ENCODE data around the gene CCDC30.
"Not testable (repeated sequence)": the region's sequence is repeated elsewhere in the genome, so short reads cannot be mapped to it uniquely, and the experiment has no call there.

The CCDC30 gene

GRCh38 chr1:42453386-42453785 lies 9.7 kb upstream of the CCDC30 start:
- DNase-seq, result no peak

- DNase-seq, result no peak
These were observed 8.7 kb upstream of the CCDC30 start for GRCh38 chr1:42454403-42454802.

GRCh38 chr1:42456010-42456753 lies 6.9 kb upstream of the CCDC30 start, which contains the start of the genes PPCS and ZMYND12:
PPCS (plus strand) TSS chr1:42456543; CDS start chr1:42456566, 23 bp downstream.
ZMYND12 (minus strand) TSS chr1:42456022; CDS start chr1:42455997, 25 bp downstream.
- peak; percentile 87 to 92 (median 89) for DNase-seq

- DNase-seq, result peak; percentile 66 to 77 (median 71)
These were observed 6.4 kb upstream of the CCDC30 start for GRCh38 chr1:42456754-42457089.

- no peak for DNase-seq
These were observed 1.9 kb upstream of the CCDC30 start for GRCh38 chr1:42461196-42461595.

- DNase-seq, result no peak
These were observed 835 bp downstream of the CCDC30 start for GRCh38 chr1:42463921-42464320.

- DNase-seq, result no peak
These were observed 2.9 kb downstream of the CCDC30 start for GRCh38 chr1:42466030-42466429.

- DNase-seq, result no peak
These were observed 6.6 kb downstream of the CCDC30 start for GRCh38 chr1:42469727-42470126.

- DNase-seq, result no peak
These were observed 13.5 kb downstream of the CCDC30 start for GRCh38 chr1:42476605-42477004.

GRCh38 chr1:42477354-42477753 lies 14.3 kb downstream of the CCDC30 start:
- DNase-seq, result not testable (repeated sequence)

- DNase-seq, result no peak
These were observed 14.7 kb downstream of the CCDC30 start for GRCh38 chr1:42477775-42478174.

GRCh38 chr1:42479621-42480020 lies 16.5 kb downstream of the CCDC30 start:
- peak; percentile 68 to 78 (median 72) for DNase-seq

- DNase-seq, result peak in 2 of 3 donors; percentile 20 to 29
These were observed 17.8 kb downstream of the CCDC30 start for GRCh38 chr1:42480921-42481320.

GRCh38 chr1:42482635-42483153 lies 19.6 kb downstream of the CCDC30 start:
- DNase-seq, result no peak

- no peak for DNase-seq
These were observed 21.3 kb downstream of the CCDC30 start for GRCh38 chr1:42484382-42484781.

GRCh38 chr1:42490237-42490636 lies 27.2 kb downstream of the CCDC30 start:
- DNase-seq, result no peak

GRCh38 chr1:42502031-42502430 lies 38.9 kb downstream of the CCDC30 start:
- not testable (repeated sequence) for DNase-seq

- DNase-seq, result no peak
These were observed 41.5 kb downstream of the CCDC30 start for GRCh38 chr1:42504535-42505128.

GRCh38 chr1:42506576-42506975 lies 43.5 kb downstream of the CCDC30 start:
- no peak for DNase-seq

GRCh38 chr1:42511581-42512155 lies 48.6 kb downstream of the CCDC30 start:
- DNase-seq, result peak; percentile 44 to 46 (median 46)

GRCh38 chr1:42518908-42519307 lies 55.8 kb downstream of the CCDC30 start:
- DNase-seq, result no peak

- DNase-seq, result no peak
These were observed 60.1 kb downstream of the CCDC30 start for GRCh38 chr1:42523171-42523570.

- no peak for DNase-seq
These were observed 61.2 kb downstream of the CCDC30 start for GRCh38 chr1:42524330-42524729.

GRCh38 chr1:42529724-42530181 lies 66.7 kb downstream of the CCDC30 start:
- DNase-seq, result peak; percentile 74 to 93 (median 85)
